Measurements from ENCODE around the gene ARFGEF2.
"Not testable (repeated sequence)": the region's sequence is repeated elsewhere in the genome, so short reads cannot be mapped to it uniquely, and the experiment has no call there.

The ARFGEF2 gene

GRCh38 chr20:49078310-49078709 is 156.8 kb downstream of the ARFGEF2 start:
- DNase-seq (ENCODE audit: low spot score) = no peak

DNA sequence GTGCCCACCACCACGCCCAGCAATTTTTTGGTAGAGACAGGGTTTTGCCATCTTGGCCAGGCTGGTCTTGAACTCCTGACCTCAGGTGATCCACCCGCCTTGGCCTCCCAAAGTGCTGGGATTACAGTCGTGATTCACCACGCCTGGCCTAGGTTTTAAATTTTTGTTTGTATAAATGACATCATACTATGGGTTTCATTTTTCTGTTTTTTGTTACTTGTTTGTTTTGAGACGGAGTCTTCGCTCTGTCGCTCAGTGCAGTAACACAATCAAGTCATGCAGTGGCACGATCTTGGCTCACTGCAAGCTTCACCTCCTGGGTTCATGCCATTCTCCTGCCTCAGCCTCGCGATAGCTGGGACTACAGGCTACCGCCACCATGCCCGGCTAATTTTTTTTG is 160.8 kb downstream of the ARFGEF2 start:
- DNase-seq (ENCODE audit: low spot score) = not testable (repeated sequence)
